Upper lobe of left lung (tissue), 4 donors: ENCODE results near the gene RPA1.

ENCODE experiments used
- POLR2A ChIP-seq, 4 donors: fragments of 450-650 bp; IDR thresholded peaks; one replicate each; pipeline ENCODE4 v1.5.1; 2016 to 2017; ENCODE audit warnings: antibody characterized with exemption in 4 of 4, mild to moderate bottlenecking in 2 of 4
- POLR2AphosphoS5 ChIP-seq, 2 donors: sonication (generic); formaldehyde crosslinking; IDR thresholded peaks; one replicate each; pipeline ENCODE4 v1.5.1; 2017; ENCODE audit warnings: antibody characterized with exemption in 2 of 2
- TF ChIP-seq, protein P1 (sequence below), 6 experiments: fragments of 450-650 bp in 4 of 6; fragments of 200-600 bp in 2 of 6; sonication (generic) in 2 of 6; IDR thresholded peaks; one replicate each; pipeline ENCODE4 v1.5.1; 2016 to 2019; ENCODE audit warnings: antibody characterized with exemption in 6 of 6

DNA sequence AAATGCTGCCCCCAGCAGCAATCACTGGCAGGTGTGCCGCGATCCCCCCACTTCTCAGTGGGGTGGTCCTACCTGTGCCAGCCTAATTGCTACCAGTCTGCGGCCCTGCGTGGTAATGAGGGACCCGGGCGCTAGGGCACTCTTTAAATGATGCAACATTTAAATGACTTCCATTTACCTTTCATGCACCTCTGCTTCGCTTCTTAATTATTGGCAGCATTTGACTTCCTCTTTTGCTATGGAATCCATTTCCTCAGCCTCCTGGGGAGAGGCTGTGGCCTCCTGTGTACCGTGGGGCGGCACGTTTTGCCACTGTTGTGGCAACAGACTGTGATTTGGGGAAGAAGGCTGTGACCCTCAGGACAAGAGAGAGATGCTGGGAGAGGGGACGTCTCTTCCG, 86.1 kb downstream of the RPA1 start:
- TF ChIP-seq, protein P1, sequence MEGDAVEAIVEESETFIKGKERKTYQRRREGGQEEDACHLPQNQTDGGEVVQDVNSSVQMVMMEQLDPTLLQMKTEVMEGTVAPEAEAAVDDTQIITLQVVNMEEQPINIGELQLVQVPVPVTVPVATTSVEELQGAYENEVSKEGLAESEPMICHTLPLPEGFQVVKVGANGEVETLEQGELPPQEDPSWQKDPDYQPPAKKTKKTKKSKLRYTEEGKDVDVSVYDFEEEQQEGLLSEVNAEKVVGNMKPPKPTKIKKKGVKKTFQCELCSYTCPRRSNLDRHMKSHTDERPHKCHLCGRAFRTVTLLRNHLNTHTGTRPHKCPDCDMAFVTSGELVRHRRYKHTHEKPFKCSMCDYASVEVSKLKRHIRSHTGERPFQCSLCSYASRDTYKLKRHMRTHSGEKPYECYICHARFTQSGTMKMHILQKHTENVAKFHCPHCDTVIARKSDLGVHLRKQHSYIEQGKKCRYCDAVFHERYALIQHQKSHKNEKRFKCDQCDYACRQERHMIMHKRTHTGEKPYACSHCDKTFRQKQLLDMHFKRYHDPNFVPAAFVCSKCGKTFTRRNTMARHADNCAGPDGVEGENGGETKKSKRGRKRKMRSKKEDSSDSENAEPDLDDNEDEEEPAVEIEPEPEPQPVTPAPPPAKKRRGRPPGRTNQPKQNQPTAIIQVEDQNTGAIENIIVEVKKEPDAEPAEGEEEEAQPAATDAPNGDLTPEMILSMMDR (IDR thresholded peaks at IDR 0.05): no peak
- no peak for TF ChIP-seq POLR2A (IDR thresholded peaks at IDR 0.05)
- no peak for TF ChIP-seq POLR2AphosphoS5 (IDR thresholded peaks at IDR 0.05)
